HL-60 (cell line): ENCODE measurements around the gene PLEKHG3.

Experiments used
- CTCF ChIP-seq: IDR thresholded peaks from one replicate; pipeline ENCODE4 v1.5.1; 2011; ENCODE audit warnings: low read length, control low read depth, inconsistent platforms; ENCODE audit not compliant: insufficient read depth
- POLR2AphosphoS5 ChIP-seq: IDR thresholded peaks from 2 replicates; pipeline ENCODE4 v1.6.1; 2012; ENCODE audit warnings: low read depth
- REST ChIP-seq: IDR thresholded peaks from 2 replicates; pipeline ENCODE4 v1.6.1; 2012; ENCODE audit warnings: low read depth; ENCODE audit not compliant: insufficient replicate concordance
- SPI1 ChIP-seq: IDR thresholded peaks from 2 replicates; pipeline ENCODE4 v1.6.1; 2012; ENCODE audit warnings: low read depth, mild to moderate bottlenecking, borderline replicate concordance

- TF ChIP-seq CTCF (no peak), REST (no peak), POLR2AphosphoS5 (no peak), SPI1 (no peak)
Measured at GRCh38 chr14:64760916-64761315, 56.7 kb downstream of the PLEKHG3 start.
